Heart left ventricle (tissue), 13 donors: Measurements from ENCODE around the gene SYCP2L.

Experiments
- POLR2A ChIP-seq, 2 donors: fragments of 450-650 bp; IDR thresholded peaks; one replicate each; pipeline ENCODE4 v1.6.1; 2017; ENCODE audit warnings: antibody characterized with exemption in 2 of 2, mild to moderate bottlenecking in 2 of 2, moderate library complexity in 2 of 2
- TF ChIP-seq, protein P1 (sequence below), 12 donors: fragments of 200-600 bp; sonication (generic) in 4 of 12; IDR thresholded peaks; one replicate each; pipeline versions ENCODE4 v1.5.0 to v1.8.0; 2018 to 2022; ENCODE audit warnings: antibody characterized with exemption in 12 of 12, mild to moderate bottlenecking in 5 of 12
- donor health status: ischemic (EF 13 %, LVEDD 7.1; RV severe dilation, severe dysfunction).
- donor health status: DM: no; HTN: yes; CAD: no.
- donor health status: DM: no; HTN: no; CAD: no.
- donor health status: ischemic (EF 25% LVEDD 6.9; RV normal size, moderate dysfunction).
- donor health status: ischemic (EF 25% LVEDD 5.7; RV mildly dilated, moderate dysfunction).
- donor health status: ischemic (EF 35%, LVEDD 5.7; RV mildly dilated, moderate dysfunction).
- donor health status: nonischemic (EF 11% LVEDD 7.7; RV severe dilation, severe dysfunction).
- donor health status: DM: yes; HTN: yes; CAD: no.
- donor health status: PGD.
- donor health status: ischemic (EF 29% LVEDD 5.4; RV normal size, mild dysfunction).
- donor health status: nonischemic (EF 23%, LVEDD 6.1; RV moderate dilation, normal function).

DNA sequence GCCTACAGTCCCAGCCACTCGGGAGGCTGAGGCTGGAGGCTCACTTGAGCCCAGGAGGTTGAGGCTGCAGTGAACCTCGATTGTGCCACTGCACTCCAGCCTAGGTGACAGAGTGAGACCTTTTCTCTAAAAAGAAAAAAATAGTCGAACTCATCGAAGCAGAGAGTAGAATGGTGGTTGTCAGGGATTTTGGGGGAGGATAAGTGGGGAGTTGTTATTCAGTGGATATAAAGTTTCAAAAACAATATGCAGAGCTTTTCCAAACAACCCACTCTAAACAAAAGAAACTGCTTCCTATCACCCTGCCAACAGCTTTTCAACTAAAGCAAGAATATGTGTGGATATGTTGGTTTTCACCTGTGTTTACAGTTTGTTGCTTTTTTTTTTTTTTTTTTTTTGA lies 37.0 kb upstream of the SYCP2L start:
- TF ChIP-seq, protein P1, sequence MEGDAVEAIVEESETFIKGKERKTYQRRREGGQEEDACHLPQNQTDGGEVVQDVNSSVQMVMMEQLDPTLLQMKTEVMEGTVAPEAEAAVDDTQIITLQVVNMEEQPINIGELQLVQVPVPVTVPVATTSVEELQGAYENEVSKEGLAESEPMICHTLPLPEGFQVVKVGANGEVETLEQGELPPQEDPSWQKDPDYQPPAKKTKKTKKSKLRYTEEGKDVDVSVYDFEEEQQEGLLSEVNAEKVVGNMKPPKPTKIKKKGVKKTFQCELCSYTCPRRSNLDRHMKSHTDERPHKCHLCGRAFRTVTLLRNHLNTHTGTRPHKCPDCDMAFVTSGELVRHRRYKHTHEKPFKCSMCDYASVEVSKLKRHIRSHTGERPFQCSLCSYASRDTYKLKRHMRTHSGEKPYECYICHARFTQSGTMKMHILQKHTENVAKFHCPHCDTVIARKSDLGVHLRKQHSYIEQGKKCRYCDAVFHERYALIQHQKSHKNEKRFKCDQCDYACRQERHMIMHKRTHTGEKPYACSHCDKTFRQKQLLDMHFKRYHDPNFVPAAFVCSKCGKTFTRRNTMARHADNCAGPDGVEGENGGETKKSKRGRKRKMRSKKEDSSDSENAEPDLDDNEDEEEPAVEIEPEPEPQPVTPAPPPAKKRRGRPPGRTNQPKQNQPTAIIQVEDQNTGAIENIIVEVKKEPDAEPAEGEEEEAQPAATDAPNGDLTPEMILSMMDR (IDR thresholded peaks at IDR 0.05), result no peak
- TF ChIP-seq POLR2A (IDR thresholded peaks at IDR 0.05), result no peak
